Type B pancreatic cell (in vitro differentiated cells): Measurements from ENCODE around the gene XXYLT1. TPM values are rescaled to one million over a fixed set of nuclear protein-coding genes. Genes with fewer than 3 reads are reported as not detected.

Experiments used
- DNase-seq: peaks from one replicate; pipeline ENCODE4 v3.0.0; 2021; ENCODE audit warnings: mixed read lengths; ENCODE audit not compliant: unreplicated experiment; ENCODE audit errors: extremely low spot score
- H3K27ac Mint-ChIP-seq: 2 replicates; pipeline ENCODE4 v1.8.0; 2021; ENCODE audit warnings: mild to moderate bottlenecking, mixed read lengths
- H3K27me3 Mint-ChIP-seq: 2 replicates; pipeline ENCODE4 v1.8.0; 2021; ENCODE audit warnings: mixed read lengths
- H3K36me3 Mint-ChIP-seq: 2 replicates; pipeline ENCODE4 v1.8.0; 2021; ENCODE audit warnings: mixed read lengths
- H3K4me1 Mint-ChIP-seq: one replicate; pipeline ENCODE4 v1.8.0; 2021; ENCODE audit warnings: mixed read lengths; ENCODE audit not compliant: unreplicated experiment
- H3K4me3 Mint-ChIP-seq: 2 replicates; pipeline ENCODE4 v1.8.0; 2021; ENCODE audit warnings: mild to moderate bottlenecking, mixed read lengths
- H3K9me3 Mint-ChIP-seq: 2 replicates; pipeline ENCODE4 v1.8.0; 2021; ENCODE audit warnings: mixed read lengths
- CTCF ChIP-seq: fragments of 200-600 bp; sonication (generic); conservative IDR thresholded peaks from 2 replicates; pipeline ENCODE4 v1.5.0; 2021; ENCODE audit warnings: antibody characterized with exemption, mild to moderate bottlenecking
- total RNA-seq: library from RNA; stranded (reverse); gene quantifications from 2 replicates; pipeline ENCODE4 v1.2.1, GENCODE V29; 2021; ENCODE audit warnings: low replicate concordance

Gene XXYLT1
- total RNA-seq, 1 donor from 2014 or later = 27.0 TPM

DNA sequence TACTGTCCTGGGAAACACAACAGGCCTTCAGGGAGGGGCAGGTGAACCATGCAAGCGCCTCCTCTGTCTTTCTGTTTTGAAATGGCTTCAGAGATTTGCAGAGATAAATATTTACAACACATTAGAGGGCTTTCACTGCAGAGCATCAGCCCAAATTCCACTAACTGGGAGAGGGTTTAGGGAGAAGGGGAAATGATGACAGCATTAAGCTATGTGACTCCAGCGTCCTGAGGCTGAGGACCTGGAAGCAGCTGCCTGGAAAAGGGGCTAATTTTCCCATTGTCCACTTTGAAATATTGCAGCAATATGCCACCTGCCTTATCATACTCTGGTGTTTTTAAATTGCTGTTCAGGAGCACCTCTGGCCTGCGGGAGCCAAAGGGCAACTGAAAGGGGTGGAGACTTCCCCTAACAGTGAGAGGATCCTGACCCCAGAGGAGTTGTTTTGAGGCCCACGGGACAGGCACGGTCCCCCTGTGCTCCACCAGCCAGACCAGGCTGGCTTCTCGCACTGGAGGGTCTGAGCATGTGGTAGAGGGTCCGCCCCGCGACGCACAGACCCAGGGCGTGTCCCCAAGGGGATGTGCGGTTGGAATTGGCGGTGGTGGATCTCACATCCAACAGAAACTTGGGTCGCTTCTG, 110.6 kb downstream of the XXYLT1 start:
- Mint-ChIP-seq H3K36me3 (no peaks in the 10 kb centered on the region), H3K27ac (no peak overlapping the region), H3K9me3 (no peaks in the 10 kb centered on the region), H3K27me3 (no peaks in the 10 kb centered on the region), H3K4me3 (peak overlapping the region; percentile 43), H3K4me1 (peaks cover 68% of the 10 kb centered on the region)
- DNase-seq = no peak
- no peak for TF ChIP-seq CTCF

DNA sequence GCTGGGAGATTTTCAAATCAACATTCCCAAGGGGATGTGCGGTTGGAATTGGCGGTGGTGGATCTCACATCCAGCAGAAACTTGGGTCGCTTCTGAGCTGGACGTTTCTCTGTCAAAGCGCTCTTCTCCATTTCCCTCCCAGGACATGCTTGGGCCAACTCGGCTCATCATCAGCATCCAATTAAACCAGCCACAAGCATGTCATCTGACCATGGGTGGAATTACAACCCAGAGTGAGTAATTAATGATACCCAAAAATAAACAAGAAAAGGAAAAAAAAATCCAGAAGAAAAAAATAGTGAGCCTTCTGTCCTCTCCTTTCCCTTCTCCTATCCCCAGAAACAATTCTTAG, 111.2 kb downstream of the XXYLT1 start:
- Mint-ChIP-seq H3K27ac (peak overlapping the region; percentile 57), H3K4me1 (peaks cover 69% of the 10 kb centered on the region), H3K36me3 (no peaks in the 10 kb centered on the region), H3K27me3 (no peaks in the 10 kb centered on the region), H3K4me3 (peak overlapping the region; percentile 43), H3K9me3 (no peaks in the 10 kb centered on the region)
- no peak for TF ChIP-seq CTCF
- DNase-seq = no peak

DNA sequence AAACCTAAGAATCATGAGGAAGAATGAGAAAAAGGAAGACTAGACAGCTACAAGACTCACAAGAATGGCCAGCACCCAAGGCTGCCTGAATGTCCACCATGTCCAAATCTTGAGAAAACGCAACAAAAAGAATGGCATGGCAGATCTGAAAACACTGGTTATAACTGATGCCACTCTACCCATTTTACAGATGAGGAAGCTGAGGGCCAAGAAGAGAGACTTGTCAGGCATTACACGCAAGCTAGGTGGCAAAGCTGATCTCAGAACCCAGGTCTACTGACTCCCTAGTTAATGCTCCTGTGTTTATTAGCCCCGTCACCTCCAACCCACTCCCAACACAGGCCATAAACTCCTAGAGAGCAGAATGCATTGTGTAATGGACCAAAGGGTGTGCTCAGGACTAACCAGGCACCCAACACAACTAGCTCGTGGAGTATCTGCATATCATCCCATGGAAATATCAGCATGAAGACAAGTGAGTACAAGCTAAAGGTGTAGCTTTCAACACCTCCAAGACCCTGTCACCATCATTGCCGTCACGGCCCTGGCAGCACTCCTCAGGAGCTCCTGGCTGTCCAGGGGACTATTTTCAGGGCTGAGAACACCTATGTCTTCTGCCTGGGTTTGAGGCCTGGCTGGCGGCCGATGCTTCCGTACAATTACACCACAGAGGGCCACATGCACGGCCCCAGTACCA, 111.7 kb downstream of the XXYLT1 start:
- H3K9me3 Mint-ChIP-seq = no peaks in the 10 kb centered on the region
- H3K27ac Mint-ChIP-seq = no peak overlapping the region

DNA sequence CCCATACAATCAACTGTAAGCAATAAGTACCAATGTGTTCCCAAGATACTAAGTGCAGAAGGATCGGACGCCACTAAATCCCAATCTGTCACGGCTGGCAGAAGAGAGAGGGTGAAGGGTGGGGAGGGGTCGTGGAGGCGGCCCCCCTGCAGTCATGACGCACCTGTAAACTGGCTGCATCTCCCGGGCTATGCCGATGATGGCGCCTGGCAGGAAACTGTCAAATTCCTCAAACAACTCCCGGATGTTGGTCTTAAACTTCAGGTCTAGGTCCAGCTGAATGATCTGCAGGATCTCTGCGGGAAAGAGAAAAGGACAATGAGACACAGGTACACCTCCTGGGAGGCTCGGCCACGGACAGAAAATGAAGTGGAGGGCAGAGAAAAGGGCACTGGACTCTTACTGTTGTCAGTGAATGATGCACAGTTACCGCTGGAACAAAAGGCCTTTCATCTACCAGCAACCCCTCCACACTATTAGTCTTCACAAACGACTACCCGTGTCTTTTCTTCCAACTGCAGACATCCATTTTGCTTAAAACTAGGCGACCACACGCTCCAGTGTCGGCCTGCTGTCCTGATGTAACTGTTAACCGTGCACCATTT, 114.6 kb downstream of the XXYLT1 start:
- no peak for TF ChIP-seq CTCF
- peak overlapping the region; percentile 32 for H3K4me3 Mint-ChIP-seq
- H3K9me3 Mint-ChIP-seq = no peaks in the 10 kb centered on the region
- H3K27me3 Mint-ChIP-seq = peaks cover 4% of the 10 kb centered on the region
- DNase-seq = no peak
- H3K27ac Mint-ChIP-seq = no peak overlapping the region
- no peaks in the 10 kb centered on the region for H3K36me3 Mint-ChIP-seq
- peaks cover 79% of the 10 kb centered on the region for H3K4me1 Mint-ChIP-seq

More for the DNA sequence above, 111.7 kb downstream of the XXYLT1 start:
- no peak overlapping the region for H3K4me3 Mint-ChIP-seq
- no peaks in the 10 kb centered on the region for H3K36me3 Mint-ChIP-seq
- TF ChIP-seq CTCF = no peak
- peaks cover 71% of the 10 kb centered on the region for H3K4me1 Mint-ChIP-seq
- H3K27me3 Mint-ChIP-seq = no peaks in the 10 kb centered on the region
- no peak for DNase-seq

DNA sequence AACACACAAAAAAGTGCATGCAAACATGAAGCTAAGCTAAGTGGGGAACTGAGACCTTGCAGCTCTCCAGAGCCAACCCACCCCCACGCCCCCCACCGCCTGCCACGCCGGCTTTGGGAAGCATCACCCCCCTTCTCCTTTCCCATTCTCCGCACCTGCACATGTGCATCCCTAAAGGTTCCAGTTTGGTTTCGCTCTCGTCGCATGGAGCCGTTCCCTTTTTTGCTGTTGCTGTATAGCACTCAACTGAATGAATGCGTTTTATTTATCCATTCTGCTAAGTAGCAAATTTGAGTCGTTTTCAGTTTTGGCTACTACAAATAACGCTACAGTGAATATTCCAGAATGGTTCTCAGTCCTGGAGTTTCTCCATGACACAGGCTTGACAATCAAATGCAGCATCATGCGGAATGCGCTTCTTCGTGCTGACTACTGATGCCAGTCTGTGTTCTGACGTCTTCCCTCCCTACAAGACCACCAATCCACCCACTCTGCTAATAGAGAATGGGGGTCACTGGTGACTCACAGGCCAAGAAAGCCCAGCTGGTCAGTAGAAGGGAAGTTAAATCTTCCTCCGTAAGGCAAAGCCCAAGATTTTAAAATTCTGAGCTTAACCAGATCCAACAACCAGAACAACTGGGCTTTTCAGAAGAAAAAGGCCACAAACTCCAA, 115.3 kb downstream of the XXYLT1 start:
- DNase-seq = no peak
- TF ChIP-seq CTCF = no peak
- no peaks in the 10 kb centered on the region for H3K9me3 Mint-ChIP-seq
- peaks cover 4% of the 10 kb centered on the region for H3K27me3 Mint-ChIP-seq
- H3K27ac Mint-ChIP-seq = no peak overlapping the region
- H3K4me1 Mint-ChIP-seq = peaks cover 83% of the 10 kb centered on the region
- no peaks in the 10 kb centered on the region for H3K36me3 Mint-ChIP-seq
- no peak overlapping the region for H3K4me3 Mint-ChIP-seq
